NCI-H1092 (cell line): ENCODE data around the gene NTNG1.

Source experiments
- DNase-seq: peaks from one replicate; lab custom pipeline; 2025; lab: John Stamatoyannopoulos, UW

The NTNG1 gene

GRCh38 chr1:107263291-107263915 is 122.6 kb downstream of the NTNG1 start:
- DNase-seq, result no peak

GRCh38 chr1:107264007-107264406 is 123.2 kb downstream of the NTNG1 start:
- no peak for DNase-seq

GRCh38 chr1:107264561-107264960 is 123.7 kb downstream of the NTNG1 start:
- no peak for DNase-seq

GRCh38 chr1:107267489-107267888 is 126.7 kb downstream of the NTNG1 start:
- DNase-seq, result no peak

DNA sequence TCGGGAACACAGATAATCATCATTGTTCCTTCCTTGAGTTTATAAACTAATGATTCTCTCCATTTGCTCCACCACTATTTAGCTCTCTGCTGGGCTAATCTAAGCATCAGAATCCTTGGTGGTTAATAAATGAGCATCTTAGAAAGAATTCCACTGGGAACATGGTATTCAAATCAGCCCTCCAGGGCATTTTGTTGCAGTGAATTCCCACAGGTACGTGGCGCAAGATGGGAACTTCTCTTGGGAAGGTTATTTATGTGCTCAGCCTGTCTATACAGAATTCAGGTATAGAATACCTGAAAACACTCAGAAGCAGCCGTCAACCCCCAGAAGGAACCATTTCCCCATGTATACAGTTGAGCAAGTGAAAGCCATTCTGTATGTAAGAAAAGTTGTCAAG is 131.5 kb downstream of the NTNG1 start:
- no peak for DNase-seq

DNA sequence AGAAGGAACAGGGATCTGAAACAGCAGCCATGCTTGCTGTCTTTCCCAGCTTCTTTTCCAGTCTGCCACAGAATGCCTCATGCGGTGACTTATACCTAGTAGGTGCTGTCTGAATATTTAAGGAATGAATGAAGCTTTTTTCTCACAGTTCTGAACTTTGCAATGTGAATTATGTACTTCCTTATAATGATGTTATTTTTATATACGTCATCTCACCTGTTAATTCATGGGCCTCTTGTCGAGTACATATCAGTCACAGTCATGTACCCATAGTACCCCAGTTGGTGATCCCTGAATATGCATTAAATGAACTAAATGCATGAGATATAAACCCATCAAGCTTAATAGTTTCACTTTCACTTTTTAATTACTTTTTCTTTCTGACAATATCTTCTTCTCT is 132.7 kb downstream of the NTNG1 start:
- DNase-seq, result no peak

DNA sequence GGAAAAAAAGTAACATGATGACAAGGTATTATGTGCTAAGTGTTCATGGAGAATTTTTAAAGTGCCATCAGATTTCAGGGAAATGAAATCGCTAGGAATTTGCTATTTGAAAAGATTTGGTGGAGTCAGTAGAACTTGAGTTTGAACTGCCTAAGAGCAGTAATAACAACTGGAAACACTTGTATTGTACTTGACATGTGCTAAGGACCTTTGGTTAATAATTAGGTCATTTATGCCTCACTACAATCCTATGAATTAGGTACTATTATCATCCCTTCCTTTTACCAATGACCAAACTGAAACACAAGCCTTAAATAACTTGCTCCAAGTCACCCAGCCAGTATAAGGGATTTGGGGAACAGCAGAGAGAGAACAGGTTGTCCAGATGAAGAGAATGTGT is 133.4 kb downstream of the NTNG1 start:
- DNase-seq, result no peak

GRCh38 chr1:107276247-107276646 is 135.4 kb downstream of the NTNG1 start:
- DNase-seq, result no peak

DNA sequence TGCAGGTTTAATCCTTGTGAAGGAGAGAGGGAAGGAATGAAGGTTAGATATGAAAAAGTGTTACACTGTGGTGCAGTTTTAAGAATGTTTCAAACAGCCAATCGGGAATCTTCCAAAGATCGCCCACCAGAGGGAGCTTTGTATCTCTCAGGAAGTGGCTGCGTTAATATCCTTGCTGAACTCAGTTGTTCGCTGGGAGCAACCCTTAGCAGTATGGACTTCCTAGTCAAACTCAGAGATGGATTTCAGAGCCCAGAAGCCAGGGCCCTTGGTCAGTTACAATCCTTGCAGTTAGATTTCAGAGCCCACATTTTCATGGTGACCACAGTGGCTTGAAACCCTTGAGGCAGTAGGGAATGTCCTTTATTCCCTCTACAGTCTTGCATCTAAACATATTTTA is 136.2 kb downstream of the NTNG1 start:
- DNase-seq, result peak; percentile 52

DNA sequence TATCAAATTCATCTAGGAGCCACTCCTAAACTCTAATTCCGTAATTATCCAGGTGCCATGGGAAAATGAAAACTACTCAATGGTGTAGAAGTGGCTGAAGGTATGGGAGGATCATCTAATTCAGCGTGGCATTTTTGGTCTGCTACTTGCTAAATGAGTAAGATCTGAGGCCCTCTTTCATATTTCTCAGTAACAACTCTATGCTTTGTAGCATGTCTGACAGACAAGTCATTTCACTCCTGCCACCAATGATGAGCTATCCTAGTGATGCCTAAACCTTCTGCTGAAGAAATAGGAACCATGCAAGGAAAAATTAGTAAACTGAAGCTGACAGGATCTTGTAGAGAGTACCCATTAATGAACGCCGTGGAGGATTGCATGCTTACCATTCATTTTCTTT is 145.3 kb downstream of the NTNG1 start:
- DNase-seq, result no peak

DNA sequence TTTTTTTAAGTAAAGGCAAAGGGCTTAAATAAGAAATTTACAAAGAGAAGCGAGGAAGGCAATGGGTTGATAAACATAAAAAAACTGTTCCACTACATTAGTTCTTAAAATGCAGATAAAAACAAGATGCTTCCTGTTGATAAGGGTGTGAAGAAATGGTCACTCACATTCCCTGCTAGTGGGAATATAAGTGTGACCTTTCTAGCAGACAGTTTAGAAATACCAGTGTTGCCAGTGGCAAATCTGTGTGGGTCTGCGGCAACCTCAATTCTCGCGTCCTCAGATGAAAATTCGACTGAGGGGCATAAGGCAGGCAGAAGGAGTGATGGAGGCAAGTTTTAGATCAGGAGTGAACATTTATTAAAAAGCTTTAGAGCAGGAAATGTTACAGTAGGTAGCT is 151.1 kb downstream of the NTNG1 start:
- no peak for DNase-seq

GRCh38 chr1:107293901-107294613 is 153.2 kb downstream of the NTNG1 start:
- DNase-seq, result no peak

GRCh38 chr1:107294686-107295085 is 153.8 kb downstream of the NTNG1 start:
- DNase-seq, result no peak

- no peak for DNase-seq
These were observed 156.8 kb downstream of the NTNG1 start for GRCh38 chr1:107297681-107298080.

DNA sequence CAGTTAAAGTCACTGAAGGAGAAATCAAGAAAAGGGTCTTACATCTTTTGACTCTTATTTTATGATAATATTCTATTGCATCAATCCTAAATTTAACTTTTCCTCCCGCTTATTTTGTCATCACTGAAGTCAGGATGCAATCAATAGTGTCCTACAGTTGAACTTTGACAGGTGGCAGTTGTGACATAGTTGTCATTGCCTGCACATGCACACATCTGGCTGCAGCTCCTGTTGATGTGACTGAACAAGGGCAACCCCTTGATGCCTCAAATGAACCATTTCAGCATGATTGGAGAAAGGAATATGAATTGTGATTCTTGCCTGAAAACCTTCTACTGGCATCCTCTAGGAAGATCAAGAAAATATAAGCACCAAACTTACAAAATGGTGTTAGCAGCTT is 157.7 kb downstream of the NTNG1 start:
- DNase-seq, result no peak

GRCh38 chr1:107299521-107299920 is 158.7 kb downstream of the NTNG1 start:
- DNase-seq, result no peak

DNA sequence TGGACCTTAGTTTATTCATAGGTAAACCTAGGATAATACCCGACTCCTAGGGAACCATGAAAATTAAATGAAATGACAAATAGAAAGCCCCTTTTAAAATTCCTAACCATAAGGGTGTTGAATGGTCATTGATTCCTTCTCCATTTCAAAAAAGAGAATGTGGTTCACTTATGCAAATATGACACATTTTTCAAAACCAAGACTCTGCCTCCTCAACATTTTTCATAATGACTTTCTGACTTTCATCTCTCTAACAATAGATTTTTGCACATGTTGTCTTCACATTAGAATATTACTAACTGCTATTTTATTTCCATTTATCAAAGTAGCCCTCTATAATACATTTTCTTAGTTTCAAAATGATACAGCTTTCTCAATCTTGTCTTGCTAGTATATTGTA is 169.1 kb downstream of the NTNG1 start:
- no peak for DNase-seq

DNA sequence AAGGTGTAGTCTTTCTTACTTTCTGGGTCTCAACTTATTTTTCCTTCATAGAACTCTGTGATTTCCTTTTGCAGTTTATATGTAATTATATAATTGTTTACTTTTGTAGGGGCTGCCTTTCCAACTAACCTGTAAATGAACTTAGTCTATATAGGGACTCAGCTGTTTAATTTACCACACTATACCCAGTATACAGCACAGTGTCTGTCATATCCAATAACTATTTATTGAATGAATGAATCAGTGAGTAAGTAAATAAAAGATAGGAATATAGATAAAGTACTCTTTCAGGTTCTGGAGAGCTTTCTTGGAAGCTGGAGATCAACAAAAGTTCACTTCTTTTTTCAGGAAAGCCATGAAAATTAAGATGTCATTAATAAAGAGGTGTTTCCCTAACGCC is 174.8 kb downstream of the NTNG1 start:
- DNase-seq, result no peak

- DNase-seq, result no peak
These were observed 178.1 kb downstream of the NTNG1 start for GRCh38 chr1:107318932-107319331.

DNA sequence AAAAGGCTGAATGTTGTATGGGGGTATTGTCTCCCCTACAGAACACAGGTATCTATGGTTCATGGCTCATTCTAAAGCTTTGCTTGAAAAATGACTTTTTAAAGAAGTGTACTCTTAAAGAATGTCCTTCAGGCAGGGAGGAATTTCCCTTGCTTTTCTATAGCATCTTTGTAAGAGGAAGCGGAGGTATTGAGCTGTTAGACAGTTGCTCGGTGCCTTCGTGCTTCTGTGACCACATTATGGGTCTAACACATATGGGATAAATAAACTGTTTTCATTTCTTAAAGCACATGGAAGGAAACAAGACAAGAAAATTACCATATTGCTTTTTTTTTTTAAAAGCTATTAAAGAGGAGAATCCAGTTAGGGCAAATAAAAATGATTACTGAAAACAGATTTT is 182.9 kb downstream of the NTNG1 start:
- no peak for DNase-seq

DNA sequence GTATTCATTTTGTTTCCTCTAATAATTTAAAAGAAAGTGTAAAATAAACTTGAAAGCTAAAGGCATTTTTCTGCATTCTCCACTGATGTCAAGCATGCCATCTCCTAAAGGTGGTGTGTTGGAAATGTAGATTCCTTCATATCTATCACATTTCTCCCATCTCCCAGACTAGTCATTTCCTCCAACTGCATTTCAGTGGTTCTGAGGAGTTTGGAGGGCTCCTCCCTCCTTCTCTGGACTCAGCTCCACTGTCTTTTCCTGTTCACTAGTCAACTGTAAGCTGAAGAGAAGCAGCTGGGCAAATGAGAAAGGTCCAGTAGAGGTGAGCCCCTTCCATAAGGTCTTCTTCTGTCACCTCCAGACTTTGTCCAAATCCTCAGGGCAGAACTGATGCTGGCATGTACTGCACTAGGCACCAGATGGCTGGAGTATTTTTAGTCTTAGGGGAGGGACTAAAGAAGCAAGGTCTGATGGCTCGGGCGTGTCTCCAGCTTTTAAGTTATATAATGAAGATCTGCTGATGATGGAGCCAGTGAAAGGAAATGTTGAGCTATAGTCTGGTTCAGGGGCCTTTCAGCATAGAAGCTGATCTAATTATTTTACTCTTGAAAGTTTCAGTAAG is 186.1 kb downstream of the NTNG1 start:
- no peak for DNase-seq

DNA sequence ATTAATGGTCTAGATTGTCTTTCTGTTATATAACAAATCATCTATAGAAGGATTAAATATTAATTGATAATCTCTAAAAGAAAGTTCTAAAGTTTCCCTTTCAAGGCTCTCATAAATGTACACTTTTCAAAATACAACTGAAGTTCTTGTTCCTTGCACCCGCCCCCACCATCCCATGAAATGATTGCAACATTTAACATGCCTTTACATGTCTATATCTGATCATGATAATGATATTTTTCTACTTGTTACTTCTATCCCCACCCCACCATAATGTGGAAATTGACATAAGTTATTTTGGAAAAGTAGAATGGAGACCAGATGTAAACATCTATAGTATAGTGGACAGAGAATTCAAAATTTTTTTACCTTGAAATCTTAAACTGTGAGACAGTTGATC is 186.6 kb downstream of the NTNG1 start:
- DNase-seq, result no peak

DNA sequence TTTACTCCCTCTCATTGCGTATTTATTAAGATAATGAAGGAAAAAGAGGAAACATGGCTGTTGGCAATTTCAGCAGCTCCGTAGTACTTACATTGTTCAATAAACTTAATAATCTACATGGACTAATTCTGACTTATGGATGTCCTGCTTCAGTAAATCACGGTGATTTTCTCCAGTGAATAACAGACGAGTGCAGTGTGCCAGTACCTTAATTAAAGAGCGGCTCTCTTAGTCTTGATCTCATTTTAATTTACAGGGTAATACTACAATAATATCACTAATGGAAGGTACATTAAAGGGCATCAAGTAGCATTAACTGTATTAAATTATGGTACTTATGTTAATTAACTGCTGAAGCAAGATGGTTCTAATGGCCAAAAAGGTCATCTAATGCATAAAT is 187.2 kb downstream of the NTNG1 start:
- no peak for DNase-seq

- no peak for DNase-seq
These were observed 198.9 kb downstream of the NTNG1 start for GRCh38 chr1:107339775-107340174.
